NB4 (cell line): ENCODE measurements around the gene DPP8.

ENCODE experiments used
- POLR2A ChIP-seq: IDR thresholded peaks from 2 replicates; pipeline ENCODE4 v1.6.1; 2011; ENCODE audit warnings: mild to moderate bottlenecking; ENCODE audit not compliant: insufficient read length; ENCODE audit errors: extremely low read depth
- TF ChIP-seq, protein P1 (sequence below): IDR thresholded peaks from one replicate; pipeline ENCODE4 v1.5.1; 2012; ENCODE audit warnings: low read depth, low read length

DNA sequence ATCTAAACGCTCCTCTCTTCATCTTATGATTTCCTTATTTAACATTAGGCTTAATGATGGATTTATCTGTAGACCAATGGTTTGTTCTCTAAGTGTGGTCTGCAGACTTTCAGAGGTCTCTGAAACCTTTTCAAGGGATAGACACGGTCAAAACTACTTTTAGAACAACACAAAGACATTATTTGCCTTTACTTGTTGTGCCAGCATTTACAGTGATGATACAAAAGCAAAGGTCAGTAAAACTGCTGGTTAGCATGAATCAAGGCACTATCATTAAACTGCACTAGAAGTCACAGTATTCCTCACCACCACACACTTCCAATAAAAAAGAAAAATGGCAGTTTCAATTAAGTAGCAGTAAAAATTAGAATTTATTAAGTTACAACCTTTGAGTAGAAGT is 70.3 kb downstream of the DPP8 start:
- no peak for TF ChIP-seq POLR2A
- TF ChIP-seq, protein P1, sequence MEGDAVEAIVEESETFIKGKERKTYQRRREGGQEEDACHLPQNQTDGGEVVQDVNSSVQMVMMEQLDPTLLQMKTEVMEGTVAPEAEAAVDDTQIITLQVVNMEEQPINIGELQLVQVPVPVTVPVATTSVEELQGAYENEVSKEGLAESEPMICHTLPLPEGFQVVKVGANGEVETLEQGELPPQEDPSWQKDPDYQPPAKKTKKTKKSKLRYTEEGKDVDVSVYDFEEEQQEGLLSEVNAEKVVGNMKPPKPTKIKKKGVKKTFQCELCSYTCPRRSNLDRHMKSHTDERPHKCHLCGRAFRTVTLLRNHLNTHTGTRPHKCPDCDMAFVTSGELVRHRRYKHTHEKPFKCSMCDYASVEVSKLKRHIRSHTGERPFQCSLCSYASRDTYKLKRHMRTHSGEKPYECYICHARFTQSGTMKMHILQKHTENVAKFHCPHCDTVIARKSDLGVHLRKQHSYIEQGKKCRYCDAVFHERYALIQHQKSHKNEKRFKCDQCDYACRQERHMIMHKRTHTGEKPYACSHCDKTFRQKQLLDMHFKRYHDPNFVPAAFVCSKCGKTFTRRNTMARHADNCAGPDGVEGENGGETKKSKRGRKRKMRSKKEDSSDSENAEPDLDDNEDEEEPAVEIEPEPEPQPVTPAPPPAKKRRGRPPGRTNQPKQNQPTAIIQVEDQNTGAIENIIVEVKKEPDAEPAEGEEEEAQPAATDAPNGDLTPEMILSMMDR = no peak
